ENCODE measurements around the gene LGALS7.
"Not testable (repeated sequence)": the region's sequence is repeated elsewhere in the genome, so short reads cannot be mapped to it uniquely, and the experiment has no call there.

The LGALS7 gene

DNA sequence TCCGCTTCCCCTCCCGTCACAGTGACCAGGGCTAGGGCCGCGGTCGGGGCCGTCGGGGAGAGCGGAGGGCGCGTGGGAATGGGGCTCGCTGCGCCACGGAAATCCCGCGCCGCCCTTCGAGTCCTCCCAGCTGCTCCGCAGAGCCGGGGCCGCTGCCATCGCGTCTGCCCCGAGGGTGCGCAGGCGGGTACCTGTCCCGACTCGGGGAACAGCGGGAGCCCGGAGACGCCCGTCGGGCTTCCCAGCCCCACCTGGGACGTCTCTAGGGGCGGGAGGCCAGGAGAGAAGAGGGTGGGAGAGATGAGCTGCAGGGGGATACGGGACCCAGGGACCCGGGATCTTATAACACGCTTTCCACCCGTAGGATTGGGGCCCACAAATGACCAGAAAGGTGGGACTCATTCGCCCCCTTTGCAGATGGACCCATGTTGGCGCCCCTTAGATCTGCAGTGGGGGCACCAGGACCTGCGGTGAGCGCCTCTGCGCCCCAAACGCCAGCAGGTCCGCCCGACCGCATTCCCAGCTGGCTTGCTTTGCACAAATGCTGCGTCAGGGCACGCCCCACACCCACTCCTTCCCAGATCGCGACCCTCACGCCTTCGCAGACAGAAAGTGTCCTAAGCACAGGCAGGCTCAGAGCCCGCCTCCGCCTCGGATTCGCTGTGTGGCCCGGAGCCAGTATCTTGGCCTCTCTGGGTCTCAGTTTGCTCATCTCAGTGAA is 2.9 kb downstream of the LGALS7 start:
- not testable (repeated sequence) for DNase-seq

DNA sequence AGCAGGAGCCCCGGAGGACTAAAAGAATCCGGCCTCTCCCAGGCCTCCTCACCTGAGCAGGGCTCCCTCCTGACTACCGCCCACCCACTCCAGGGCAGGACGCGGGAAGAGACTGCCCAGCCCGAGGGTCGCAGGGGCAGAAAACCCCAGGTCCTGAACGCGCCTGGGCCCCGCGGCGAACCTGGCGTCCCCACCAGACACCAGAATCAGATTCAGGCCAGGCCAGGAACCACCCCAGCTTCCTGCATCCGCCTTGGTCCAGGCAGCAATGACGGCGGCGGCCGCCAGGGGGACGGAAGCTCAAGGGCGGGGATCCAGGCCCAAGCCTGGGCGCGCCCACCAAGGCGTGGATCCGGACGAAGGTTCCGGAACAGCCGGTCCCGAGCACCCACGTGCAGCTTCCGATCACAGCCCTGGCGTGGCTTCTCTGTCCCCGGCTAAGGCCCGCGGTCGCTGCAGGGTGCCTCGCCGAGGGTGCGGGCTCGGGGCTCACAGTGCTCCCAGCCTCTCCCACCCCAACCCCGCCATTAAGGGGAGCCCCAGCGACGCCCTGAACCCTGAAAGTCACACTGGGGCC is 3.6 kb downstream of the LGALS7 start:
- DNase-seq, result no peak

GRCh38 chr19:38766276-38767047 is 6.9 kb downstream of the LGALS7 start:
- DNase-seq, result no peak

- DNase-seq, result no peak
These were observed 8.1 kb downstream of the LGALS7 start for GRCh38 chr19:38765214-38765613.

DNA sequence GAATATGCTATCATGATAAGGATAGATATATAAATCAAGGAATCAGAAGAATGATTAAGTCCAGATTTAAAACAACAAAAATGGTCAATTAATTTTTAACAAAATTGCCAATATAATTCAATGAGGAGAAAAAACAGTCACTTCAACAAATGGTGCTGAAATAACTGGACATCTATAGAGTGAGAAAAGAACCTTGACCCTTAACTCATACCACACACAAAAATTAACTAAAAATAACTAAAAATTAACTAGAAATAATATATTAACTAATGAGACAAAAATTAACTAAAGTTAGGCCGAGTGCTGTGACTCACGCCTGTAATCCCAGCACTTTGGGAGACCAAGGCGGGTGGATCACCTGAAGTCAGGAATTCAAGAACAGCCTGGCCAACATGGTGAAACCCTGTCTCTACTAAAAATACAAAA is 9.5 kb downstream of the LGALS7 start:
- no peak for DNase-seq

DNA sequence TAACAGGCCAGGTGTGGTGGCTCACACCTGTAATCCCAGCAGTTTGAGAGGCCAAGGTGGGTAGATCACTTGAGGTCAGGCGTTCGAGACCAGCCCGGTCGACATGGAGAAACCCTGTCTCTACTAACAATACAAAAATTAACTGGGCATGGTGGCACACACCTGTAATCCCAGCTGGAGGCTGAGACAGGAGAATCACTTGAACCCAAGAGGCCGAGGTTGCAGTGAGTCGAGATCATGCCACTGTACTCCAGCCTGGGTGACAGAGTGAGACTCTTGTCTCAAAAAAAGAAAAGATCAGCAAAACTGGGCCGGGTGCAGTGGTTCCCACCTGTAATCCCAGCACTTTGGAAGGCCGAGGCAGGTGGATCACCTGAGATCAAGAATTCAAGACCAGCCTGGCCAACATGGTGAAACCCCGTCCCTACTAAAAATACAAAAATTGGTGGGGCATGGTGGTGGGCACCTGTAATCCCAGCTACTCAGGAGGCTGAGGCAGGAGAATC is 11.4 kb downstream of the LGALS7 start:
- not testable (repeated sequence) for DNase-seq

DNA sequence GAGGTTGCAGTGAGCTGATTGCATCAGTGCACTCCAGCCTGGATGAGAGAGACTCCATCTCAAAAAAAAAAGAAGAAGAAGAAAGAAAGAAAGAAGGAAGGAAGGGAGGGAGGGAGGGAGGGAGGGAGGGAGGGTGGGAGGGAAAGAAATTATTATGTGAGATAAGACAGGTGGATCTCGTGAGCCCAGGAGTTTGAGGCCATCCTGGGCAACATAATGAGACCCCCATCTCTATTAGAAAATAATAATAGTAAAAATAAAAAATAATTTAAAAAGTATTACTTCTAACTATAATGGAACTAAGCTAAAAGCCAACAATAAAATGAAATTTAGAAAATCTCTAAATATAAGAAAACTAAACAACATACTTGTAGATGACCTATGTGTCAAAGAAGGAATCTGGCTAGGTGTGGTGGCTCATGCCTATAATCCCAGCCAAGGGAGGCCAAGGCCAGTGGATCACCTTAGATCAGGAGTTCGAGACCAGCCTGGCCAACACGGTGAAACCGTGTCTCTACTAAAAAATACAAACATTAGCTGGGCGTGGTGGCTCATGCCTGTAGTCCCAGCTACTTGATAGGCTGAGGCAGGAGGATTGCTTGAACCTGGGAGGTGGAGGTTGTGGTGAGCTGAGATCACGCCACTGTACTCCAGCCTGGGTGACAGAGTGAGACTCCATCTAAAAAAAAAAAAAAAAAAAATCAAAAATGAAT is 12.4 kb downstream of the LGALS7 start:
- DNase-seq, result not testable (repeated sequence)

DNA sequence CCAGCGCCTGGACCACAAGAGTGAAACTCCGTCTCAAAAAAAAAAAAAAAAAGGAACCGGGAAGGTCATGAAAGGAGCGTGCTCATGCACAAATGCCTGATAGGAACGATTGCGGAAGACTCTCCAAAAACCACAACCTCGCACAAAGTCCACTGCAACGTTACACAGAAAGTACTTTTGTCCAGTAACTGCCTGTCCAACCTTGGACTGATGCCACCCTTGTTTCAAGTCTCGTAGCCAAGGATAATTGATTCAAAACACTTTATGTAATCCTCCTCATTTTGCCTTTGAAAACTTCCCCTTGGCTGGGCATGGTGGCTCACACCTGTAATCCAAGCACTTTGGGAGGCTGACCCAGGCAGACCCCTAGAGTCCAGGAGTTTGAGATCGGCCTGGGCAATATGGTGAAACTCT is 13.7 kb downstream of the LGALS7 start:
- no peak for DNase-seq

GRCh38 chr19:38754196-38754595 is 19.1 kb downstream of the LGALS7 start:
- not testable (repeated sequence) for DNase-seq

- DNase-seq, result not testable (repeated sequence)
These were observed 19.5 kb downstream of the LGALS7 start for GRCh38 chr19:38753783-38754182.

- DNase-seq, result no peak
These were observed 28.0 kb downstream of the LGALS7 start for GRCh38 chr19:38745316-38745715.

DNA sequence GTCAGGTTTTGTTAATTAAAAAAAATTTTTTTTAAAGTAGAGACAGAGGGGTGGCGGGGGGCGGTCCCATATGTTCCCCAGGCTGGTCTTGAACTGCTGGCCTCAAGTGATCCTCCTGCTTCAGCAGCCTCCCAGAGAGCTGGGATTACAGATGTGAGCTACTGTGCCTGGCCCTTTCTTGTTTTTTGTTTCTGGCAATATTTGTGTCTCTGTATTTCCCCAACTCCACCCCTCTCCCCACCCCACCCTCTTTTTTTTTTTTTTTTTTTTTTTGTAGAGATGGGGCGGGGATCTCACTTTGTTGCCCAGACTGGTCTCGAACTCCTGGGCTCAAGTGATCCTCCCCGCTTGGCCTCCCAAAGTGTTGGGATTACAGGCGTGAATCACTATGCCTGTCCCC is 28.4 kb downstream of the LGALS7 start:
- no peak for DNase-seq

GRCh38 chr19:38744298-38744681 is 29.0 kb downstream of the LGALS7 start, which contains the start of gene CAPN12:
TSS of gene CAPN12 (minus strand) at chr19:38744474. CDS start at chr19:38744165, 309 bp downstream.
- DNase-seq, result no peak

- DNase-seq, result no peak
These were observed 29.7 kb downstream of the LGALS7 start for GRCh38 chr19:38743394-38744297.

DNA sequence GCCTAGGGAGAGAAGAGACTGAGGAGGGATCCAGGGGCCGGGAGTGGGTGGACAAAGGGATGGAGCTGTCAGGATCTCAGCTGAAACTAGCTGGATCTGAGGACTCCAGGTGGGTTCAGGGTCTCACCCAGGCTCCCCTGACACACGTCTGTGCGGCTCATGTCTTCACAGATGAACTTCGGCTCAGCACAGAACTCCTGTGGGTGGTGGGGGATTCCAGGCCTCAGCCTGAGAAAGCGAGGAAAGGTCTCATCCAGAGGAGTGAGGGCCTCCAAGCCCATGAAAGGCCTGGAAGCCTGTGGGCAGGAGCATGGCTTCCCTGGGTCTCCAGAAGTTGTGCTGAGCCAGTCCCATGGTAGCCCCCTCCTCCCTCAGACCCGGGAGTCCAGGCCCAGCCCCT is 30.4 kb downstream of the LGALS7 start:
- DNase-seq, result no peak

- DNase-seq, result no peak
These were observed 31.0 kb downstream of the LGALS7 start for GRCh38 chr19:38742296-38742695.

DNA sequence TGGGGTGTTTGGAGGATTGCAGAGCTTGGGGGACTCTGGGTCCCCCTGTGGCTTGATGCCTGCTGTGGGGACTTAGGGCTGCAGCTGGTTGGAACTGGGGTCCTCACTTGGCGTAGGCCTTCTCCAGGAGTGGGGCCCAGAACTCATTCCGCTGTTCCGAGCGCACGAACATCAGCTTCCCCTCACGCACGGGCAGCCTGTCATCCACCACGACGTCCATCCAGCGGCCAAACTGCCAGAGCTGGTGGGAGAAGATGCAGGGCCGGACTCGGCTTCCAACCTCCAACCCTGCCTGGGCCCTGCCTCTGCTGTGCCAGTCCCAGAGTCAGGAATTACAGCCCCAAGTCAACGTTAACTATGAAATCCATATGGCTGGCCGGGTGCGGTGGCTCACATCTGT is 31.6 kb downstream of the LGALS7 start:
- no peak for DNase-seq

DNA sequence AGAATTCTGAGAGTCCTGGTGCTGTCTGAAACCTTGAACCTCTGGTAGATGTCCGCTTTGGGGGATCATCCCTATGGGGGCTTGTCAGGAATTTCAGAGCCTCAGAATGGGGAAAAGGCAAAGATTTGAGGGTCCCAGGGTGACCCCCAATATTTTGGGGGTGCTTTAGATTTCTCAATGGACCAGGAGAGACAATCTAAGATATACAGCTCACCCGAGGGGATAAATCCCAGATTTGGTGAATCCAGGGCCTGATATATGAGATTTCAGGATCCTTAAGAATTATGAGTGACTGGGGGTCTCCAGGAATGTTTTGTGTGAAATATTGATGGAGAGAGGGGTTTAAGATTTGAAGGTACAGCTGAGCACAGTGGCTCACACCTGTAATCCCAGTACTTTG is 32.4 kb downstream of the LGALS7 start:
- DNase-seq, result no peak

DNA sequence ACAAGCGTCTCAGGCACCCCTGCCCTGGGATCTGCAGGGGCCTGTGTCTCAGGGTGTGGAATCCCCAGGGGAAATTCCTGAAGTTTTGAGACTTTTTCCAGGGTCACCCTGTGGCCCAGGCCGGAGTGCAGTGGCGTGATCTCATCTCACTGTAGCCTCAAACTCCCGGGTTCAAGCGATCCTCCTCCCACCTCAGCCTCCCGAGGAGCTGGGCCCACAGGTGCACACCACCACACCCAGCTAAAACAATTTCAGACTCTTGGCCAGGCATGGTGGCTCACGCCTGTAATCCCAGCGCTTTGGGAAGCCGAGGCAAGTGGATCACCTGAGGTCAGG is 33.1 kb downstream of the LGALS7 start:
- DNase-seq, result no peak

GRCh38 chr19:38739440-38740256 is 33.7 kb downstream of the LGALS7 start:
- DNase-seq, result no peak
